GM18868 (cell line): ENCODE data around the gene AKAP9.
"Not testable (repeated sequence)": the region's sequence is repeated elsewhere in the genome, so short reads cannot be mapped to it uniquely, and the experiment has no call there.

ENCODE experiments used
- ATAC-seq: cut with Tn5 transposase; IDR thresholded peaks from one replicate; pipeline ENCODE4 v1.9.1; 2021; ENCODE audit warnings: mild to moderate bottlenecking, moderate library complexity; ENCODE audit not compliant: unreplicated experiment

The AKAP9 gene

DNA sequence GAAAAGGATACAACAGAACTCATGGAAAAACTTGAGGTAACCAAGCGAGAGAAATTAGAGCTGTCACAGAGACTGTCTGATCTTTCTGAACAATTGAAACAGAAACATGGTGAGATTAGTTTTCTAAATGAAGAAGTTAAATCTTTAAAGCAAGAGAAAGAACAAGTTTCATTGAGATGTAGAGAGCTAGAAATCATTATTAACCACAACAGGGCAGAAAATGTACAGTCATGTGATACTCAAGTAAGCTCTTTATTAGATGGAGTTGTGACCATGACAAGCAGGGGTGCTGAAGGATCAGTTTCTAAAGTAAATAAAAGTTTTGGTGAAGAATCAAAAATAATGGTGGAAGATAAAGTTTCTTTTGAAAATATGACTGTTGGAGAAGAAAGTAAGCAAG lies 62.1 kb downstream of the AKAP9 start:
- ATAC-seq: no peak

DNA sequence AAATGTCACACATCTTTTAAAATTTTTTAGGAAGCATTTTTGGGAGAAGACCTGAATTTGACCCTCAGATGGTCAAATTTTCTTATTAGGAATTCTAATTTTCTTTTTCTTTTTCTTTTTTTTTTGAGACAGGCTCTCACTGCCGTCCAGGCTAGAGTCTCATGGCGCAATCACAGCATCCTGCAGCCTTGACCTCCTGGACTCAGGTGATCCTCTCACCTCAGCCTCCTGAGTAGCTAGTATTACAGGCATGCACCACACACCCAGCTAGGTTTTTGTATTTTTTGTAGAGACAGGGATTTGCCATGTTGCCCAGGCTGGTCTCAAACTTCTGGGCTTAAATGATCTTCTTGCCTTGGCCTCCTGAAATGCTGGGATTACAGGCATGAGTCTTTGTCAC lies 65.4 kb downstream of the AKAP9 start:
- no peak for ATAC-seq

DNA sequence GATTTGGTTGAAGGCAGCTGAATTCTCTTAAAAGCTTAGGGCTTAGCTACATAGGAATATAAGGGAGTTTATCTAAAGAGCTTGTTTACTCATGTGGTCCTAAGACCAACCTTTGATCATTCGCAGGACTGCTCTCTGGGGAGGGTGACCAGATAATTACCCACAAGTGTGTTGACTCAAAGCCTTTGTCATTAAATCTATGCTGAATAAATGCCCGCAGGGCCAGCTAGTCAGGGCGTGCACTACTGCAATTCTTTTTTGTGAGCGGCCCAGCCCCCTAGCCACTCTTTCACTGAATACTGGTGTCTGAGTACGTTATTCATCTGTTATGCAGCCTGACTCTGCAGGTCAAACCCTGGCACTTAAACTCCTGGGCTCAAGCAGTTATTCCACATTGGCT lies 69.6 kb downstream of the AKAP9 start:
- ATAC-seq: no peak

DNA sequence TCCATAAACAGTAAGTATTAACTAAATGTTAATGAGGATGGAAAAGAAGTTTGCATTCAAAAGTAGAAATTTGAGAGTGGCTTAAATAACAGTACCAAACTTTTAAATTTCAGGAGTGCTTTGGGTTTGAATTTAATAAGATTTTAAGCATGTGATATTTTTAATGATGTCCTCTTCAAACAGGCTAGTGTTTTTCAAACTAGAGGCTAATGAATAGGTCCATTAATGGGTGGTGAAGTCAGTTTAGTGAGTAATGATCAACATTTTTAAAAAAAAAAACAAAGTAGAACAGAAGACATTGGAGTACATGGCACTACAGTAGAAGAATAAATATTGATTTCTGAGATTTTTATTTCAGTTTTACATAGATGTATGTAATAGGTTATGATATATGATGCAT lies 72.9 kb downstream of the AKAP9 start:
- no peak for ATAC-seq

DNA sequence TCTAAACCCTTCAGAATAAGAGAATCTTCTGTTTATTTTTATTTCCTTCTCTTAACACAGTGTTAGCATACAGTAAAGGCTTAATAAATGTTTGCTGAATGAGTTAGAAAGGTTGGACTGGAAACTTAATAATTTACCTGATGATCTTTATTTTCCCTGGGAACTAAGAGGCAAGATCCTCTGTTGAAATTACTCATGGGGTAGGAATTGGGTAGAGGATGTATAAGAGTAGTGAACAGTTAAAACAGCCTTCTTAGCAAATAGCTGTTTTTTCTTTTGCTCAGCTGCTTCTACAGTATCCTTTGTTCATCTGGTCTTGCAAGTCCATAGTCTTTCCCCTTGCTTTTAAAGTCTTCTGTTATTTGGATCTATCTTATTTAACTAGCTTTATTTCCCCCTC lies 80.0 kb downstream of the AKAP9 start:
- ATAC-seq: no peak

DNA sequence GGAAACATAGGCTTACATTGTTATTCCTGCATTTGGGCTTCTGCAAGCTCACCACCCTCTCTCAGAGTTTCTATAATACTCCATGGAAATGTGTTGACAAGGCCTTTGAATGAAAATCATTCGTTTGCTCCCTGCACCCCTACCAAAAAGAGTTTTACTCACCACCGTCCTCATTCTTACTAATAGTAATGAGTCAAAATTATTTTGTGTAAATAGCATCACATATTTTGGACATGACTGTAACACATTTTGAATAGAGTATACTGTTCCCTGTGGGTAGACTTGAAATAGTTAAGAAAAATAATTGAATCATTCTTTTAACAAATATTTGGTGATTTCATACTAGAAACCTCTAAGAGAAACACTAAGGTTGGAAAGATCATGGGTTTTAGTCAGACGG lies 84.6 kb downstream of the AKAP9 start:
- ATAC-seq: no peak

DNA sequence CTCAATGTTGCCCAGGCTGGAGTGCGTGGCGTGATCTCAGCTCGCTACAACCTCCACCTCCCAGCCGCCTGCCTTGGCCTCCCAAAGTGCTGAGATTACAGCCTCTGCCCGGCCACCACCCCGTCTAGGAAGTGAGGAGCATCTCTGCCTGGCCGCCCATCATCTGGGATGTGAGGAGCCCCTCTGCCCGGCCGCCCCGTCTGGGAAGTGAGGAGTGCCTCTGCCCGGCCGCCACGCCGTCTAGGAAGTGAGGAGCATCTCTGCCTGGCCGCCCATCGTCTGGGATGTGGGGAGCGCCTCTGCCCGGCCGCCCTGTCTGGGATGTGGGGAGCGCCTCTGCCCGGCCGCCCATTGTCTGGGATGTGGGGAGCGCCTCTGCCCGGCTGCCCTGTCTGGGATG lies 86.0 kb downstream of the AKAP9 start:
- not testable (repeated sequence) for ATAC-seq

DNA sequence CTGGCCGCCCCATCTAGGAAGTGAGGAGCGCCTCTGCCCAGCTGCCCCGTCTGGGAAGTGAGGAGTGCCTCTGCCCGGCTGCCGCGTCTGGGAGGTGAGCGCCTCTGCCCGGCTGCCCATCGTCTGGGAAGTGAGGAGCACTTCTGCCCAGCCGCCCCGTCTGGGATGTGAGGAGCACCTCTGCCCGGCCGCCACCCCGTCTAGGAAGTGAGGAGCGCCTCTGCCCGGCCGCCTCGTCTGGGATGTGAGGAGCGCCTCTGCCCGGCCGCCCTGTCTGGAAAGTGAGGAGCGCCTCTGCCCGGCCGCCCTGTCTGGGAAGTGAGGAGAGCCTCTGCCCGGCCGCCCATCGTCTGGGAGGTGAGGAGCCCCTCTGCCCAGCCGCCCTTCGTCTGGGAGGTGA lies 86.5 kb downstream of the AKAP9 start:
- not testable (repeated sequence) for ATAC-seq

DNA sequence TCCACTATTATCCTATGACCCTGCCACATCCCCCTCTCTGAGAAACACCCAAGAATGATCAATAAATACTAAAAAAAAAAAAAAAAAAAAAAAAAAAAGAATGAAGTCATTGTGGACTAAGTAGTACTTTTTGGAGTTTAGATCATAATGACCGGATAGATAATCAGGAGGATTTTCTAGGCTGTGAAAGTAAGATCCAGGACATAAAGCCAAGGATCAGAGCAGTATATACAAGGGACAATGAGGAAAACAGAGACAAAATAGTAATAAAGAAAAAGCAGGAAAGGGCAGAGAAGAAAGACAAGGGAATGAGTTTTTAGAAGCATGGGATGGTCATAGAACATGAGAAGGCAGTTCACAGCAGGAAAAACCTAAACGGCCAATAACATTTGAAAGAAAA lies 87.6 kb downstream of the AKAP9 start:
- ATAC-seq: no peak

DNA sequence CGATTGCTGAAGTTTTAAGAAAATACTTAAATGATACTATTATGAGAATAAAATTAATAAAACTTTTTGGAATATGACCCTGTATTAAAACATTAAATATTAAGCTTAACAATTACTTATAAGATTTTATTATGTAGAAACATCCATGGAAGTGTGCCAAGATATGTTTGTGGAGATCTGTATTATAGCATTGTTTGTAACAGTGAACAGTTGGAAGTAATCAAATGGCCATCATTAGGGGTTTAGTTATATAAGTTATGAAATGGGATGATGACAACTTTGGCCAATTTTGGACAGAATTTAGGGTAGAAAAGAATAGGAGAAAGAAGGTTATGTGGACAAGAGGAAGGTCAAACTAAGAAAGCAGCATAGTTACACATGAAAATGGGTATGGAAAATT lies 88.0 kb downstream of the AKAP9 start:
- no peak for ATAC-seq

DNA sequence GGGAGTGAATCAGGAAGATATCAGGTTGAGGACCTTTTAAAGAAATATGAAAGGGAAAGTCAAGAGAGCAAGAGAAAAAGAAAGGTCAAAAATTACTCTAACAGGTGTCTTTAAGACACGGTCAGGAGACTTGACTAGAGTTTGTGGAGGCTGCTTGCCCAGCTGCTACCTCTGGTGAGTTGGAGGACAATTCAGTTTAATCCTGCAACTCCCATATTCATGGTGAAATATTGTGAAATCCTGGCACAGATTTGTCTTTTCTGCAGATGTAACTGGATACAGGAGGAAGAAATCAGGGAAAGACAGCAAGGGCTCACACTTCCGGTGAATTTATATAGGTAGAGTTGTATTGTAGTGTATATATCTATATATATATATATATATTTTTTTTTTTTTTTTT lies 93.5 kb downstream of the AKAP9 start:
- no peak for ATAC-seq

DNA sequence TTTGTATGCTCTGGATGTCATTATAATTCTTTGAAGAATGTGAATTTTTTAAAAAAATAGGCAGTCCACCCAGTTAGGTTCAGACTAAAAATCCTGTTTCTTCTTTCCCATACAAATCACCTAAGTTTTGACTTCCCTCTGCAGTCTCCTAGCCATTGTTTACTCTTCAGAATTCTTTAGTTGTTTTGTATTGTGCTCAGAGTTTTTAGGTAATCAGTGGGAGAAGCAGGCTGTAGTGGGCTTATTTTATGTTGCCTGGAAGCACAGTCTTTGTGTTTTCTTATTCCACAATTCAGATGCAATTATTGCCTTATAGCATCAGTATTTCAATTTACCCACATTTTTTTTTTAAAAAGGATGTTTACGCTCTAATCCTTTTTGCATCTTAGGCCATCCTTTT lies 94.9 kb downstream of the AKAP9 start:
- ATAC-seq: no peak

DNA sequence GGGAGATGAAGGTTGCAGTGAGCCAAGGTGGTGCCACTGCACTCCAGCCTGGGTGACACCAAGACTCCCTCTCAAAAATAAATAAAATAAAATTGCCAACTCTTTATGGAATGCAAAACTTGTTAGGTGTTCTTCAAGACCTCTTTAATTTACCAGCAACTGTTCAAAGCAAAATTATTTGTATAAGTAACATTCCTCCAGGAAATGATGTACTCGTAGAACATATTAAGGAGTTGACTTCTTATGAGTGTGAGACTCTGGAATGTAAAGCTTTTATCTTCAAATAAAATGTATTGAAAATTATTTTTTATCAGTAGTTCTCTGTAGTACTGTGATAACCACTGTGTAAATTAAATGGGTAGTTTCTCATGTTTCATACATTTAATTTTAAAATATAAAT lies 99.2 kb downstream of the AKAP9 start:
- ATAC-seq: no peak

DNA sequence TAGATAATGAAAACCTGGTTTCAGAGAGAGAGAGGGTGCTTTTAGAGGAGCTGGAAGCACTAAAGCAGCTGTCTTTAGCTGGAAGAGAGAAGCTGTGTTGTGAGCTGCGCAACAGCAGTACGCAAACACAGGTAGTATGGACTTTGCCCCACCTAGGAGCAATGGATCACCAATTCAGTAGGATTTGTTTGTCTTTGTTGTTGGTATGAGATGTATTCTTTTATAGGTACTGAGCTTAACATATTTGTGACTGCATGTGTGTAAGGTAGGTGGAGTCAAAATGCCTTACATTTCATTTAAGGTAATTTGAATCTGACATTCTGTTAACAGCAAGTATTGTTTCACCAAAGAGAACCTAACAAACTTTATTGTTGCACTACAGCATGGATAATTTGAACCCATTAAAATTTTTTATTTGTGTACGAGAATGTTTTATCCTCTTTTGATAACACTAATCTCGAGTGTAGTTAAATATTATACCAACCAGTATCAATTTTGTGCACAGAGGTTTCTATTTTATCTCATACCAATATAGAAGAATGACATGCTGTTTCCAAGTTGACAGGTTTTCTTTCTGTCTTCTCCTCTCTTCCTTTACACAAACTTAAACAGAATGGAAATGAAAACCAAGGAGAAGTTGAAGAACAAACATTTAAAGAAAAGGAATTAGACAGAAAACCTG lies 101.5 kb downstream of the AKAP9 start:
- ATAC-seq: no peak

DNA sequence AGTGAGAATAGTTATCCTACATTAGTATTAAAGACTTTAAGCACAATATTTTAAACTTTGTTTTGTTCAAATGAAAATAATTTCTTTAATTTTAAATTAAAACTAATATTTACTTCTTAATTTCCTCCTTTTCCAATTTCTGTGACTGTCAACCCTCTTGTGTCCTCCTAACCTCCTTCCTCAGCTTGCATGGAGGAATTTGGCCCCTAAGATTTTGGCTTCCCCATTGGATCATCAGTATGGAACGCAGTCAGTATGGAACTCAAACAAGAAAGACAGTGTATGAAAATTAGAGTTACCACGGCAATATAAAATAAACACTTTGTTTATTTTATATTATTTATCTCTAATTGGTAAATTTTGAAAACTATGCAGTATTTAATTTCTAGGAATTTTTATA lies 102.4 kb downstream of the AKAP9 start:
- no peak for ATAC-seq

DNA sequence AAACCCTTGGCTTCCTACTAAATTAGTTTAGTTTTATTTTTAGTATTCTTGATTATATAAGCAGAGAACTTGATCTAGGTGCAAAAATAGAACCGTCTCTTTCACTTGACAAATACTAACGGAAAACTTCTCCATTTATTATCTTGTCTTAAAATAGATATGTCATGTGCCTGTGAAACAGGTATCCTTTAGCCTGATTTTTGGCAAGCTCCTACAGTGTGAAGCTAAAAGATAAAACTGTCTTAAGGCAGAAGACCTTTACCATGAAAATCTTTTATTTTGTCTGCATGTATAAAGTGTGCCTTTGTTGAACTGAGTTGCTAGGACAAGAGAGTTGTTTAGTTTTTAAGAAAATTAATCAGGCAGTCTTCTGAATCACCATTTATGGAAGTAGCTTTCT lies 103.0 kb downstream of the AKAP9 start:
- no peak for ATAC-seq

DNA sequence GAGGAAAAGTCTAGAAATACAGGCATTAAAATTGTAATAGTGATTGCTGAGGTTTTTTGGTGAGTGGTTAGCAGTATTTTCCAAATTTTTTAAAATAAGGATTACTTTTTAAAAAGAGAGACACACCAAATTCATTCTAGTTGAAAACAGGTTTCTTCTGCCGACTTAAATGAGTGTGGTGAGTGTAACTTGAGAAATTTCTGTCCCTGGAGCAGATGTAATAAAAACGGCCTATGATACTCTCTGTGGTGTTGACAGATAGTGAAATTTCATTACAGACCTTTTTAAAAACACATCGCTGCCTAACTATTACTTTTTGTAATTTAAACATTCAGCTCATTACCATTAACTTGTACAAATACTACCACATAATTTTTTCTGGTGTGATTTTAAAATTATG lies 103.5 kb downstream of the AKAP9 start:
- ATAC-seq: no peak

DNA sequence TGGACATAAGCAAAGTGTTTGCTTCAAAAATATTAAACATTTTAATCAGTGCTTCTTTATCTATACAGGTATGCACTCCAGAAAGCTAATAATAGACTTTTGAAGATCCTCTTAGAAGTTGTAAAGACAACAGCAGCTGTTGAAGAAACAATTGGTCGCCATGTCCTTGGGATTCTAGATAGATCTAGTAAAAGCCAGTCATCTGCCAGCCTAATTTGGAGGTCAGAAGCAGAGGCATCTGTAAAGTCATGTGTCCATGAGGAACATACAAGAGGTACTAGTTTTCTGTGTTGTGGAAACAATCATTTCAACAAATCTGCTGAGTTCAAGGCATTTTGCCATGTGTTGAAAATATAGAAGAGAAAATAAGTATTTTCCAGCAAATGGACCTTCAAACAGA lies 104.3 kb downstream of the AKAP9 start:
- ATAC-seq: no peak

DNA sequence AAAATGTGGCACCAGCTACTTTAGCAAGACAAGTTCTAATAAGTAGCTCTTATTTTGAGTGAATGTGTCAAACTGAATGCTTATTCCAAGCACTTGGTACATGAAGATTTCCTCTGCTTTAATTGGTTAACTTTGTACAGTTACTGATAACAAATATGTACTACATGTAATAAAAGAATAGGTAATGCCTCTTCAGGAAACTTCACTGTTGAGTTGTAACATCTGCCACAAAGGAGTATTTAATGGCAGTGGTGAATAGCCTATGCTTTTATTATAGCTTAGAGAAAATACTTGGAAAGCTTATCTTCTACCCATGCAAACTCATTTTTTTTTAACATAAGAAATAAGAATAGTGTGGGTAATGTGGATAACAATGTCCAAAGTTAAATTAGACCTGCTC lies 111.0 kb downstream of the AKAP9 start:
- no peak for ATAC-seq

DNA sequence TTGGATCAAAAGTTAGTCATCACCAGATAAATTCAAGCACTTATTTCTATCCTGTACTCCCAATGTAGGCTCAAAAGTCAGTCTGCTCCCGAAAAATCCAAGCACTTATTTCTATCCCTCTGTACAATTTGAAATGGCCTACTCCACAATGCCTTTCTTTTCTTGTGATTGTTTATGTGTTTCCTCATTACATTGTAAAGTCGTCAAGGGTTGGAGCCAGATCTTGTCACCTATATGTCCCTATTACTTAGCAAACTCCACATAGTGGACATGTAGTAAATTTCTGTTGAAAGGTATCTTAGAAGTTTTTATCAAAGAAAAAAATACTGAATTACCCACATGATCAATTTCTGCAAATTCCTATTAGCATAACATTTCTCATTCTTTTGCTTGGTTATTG lies 111.5 kb downstream of the AKAP9 start:
- no peak for ATAC-seq

DNA sequence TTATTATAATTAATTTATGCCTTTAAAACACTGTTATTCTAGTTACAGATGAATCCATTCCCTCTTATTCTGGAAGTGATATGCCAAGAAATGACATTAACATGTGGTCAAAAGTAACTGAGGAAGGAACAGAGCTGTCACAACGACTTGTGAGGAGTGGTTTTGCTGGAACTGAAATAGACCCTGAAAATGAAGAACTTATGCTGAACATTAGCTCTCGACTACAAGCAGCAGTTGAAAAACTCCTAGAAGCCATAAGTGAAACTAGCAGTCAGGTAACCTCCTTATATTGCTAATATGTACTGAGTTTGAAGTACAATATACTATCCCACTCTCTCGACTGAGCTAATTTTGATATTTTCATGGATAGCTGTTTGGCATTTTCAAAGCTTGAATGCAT lies 112.0 kb downstream of the AKAP9 start:
- ATAC-seq: no peak

DNA sequence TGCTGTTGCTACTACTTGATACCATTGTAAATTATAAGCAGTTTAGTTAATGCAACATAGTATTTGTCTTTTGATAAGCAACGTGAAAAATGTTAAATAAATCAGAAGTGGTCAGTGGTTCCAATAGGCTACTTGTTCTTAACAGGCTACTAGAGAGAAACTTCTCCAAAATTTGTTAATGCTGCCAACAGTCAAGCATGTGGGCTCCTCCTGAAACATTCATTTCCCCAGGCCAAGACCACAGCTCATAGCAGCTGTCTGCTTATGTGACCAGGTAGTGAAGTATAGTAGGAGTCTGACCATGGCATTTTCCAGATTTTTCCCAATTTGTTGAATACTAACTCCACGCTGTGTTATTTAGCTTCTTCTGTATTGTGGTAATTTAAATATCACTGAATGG lies 112.7 kb downstream of the AKAP9 start:
- ATAC-seq: no peak

DNA sequence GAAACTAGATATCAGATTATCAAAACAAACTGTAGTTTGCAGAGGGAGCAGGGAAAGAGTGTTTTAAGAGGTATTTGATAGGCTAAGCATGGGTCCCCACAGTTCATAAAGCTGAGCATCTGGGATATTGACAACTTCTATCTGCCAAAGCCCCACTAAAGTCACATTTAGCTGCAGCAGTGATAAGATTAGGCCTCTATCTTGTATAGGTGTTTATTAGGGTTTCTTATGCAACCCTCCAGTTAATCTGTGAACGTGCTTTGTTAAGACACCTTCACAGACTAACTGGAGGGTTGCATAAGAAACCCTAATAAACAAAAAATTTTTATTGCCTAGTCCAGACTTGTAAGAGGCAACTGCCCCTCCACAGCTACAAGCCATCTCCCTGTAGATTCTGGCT lies 115.6 kb downstream of the AKAP9 start:
- no peak for ATAC-seq

DNA sequence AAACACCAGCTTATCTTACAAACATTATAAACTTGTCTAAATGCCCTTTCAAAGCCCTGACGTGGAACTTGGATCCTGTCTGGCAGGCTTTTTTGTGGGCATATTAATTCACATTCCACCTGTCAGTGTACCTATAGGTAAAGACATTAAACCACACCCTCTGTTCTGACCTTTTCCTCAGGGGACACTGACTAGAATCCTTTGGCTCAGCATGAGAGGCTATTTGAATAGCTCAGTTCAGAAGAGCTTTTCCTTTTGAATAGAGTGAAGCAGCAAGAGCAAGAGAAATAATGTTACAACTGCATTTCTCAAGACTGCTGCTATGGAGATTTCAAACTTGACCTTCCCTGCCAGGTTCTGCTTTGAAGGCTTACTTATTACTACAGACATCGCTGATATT lies 116.7 kb downstream of the AKAP9 start:
- ATAC-seq: no peak
